ENCODE results near the gene P3H1.

DNA sequence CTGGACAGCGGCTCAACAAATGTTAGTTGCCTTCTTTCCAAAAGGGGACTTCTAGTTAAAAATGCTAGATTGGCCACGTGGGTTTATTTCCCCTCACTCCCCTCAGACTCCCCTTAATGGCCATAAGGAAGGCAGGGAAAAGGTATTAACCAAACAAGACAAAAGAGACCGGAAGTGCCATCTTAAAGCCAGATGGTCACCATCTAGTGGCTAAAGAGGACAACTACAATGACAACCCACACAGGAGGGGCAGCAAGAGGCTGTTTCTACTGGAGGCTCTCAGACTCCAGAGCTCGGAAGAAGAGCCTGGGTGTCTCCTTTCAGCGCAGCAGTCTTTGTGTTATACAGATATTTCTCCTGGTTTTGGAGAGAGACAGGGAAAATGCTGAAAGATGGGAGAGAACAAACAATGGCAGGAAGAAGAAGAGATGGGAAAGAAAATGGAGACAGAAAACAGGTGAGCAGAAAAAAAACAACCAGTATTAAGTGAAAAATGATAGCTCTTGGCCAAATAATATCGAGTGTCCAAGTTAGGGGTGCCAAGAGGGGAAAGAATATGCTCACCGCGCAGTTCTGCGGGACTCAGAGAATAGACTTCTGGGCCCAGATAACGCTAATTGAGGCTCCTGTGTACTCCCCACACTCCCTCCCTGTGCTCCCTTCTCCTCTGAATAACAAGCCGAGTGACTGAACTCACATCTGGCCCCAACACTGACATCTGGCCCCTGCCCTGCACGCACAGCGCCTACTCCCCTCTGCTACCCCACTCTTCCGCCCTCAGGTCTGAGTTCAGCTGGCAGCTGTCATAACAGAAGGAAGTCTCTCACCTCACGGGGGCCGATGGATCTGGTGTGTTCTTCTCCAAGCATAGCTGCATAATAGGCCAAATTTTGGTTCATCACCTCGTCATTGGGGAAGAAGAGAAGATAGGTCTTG, 9.6 kb downstream of the P3H1 start:
- TF ChIP-seq, protein P1, sequence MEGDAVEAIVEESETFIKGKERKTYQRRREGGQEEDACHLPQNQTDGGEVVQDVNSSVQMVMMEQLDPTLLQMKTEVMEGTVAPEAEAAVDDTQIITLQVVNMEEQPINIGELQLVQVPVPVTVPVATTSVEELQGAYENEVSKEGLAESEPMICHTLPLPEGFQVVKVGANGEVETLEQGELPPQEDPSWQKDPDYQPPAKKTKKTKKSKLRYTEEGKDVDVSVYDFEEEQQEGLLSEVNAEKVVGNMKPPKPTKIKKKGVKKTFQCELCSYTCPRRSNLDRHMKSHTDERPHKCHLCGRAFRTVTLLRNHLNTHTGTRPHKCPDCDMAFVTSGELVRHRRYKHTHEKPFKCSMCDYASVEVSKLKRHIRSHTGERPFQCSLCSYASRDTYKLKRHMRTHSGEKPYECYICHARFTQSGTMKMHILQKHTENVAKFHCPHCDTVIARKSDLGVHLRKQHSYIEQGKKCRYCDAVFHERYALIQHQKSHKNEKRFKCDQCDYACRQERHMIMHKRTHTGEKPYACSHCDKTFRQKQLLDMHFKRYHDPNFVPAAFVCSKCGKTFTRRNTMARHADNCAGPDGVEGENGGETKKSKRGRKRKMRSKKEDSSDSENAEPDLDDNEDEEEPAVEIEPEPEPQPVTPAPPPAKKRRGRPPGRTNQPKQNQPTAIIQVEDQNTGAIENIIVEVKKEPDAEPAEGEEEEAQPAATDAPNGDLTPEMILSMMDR (IDR thresholded peaks at IDR 0.05) = peak; percentile 66 to 76 (median 69)
- no peak for TF ChIP-seq POLR2A (IDR thresholded peaks at IDR 0.05)

All from right lobe of liver (tissue), 4 donors.